GM12874 (cell line): Measurements from ENCODE around the gene ITPRID2.

Source experiments
- CTCF ChIP-seq: IDR thresholded peaks from 2 replicates; pipeline ENCODE4 v1.5.1; 2011; ENCODE audit warnings: low read depth, mild to moderate bottlenecking, control low read depth, low read length, moderate library complexity; ENCODE audit not compliant: insufficient read depth

Gene ITPRID2

GRCh38 chr2:181891258-181891965, at the start of gene ITPRID2:
TSS of gene ITPRID2 (plus strand) at chr2:181891730. CDS start at chr2:181892067, 337 bp downstream.
- no peak; the same call in 1 of the 2 replicates for TF ChIP-seq CTCF

- TF ChIP-seq CTCF: no peak
Observed at GRCh38 chr2:181844551-181845290, 46.8 kb upstream of the ITPRID2 start.

- no peak for TF ChIP-seq CTCF
Observed at GRCh38 chr2:181846399-181847197, 44.9 kb upstream of the ITPRID2 start.

GRCh38 chr2:181847198-181847556, 44.4 kb upstream of the ITPRID2 start:
- TF ChIP-seq CTCF: no peak

- no peak for TF ChIP-seq CTCF
Observed at GRCh38 chr2:181847702-181848101, 43.8 kb upstream of the ITPRID2 start.

- TF ChIP-seq CTCF: no peak
Observed at GRCh38 chr2:181848261-181848886, 43.2 kb upstream of the ITPRID2 start.

GRCh38 chr2:181849601-181850000, 41.9 kb upstream of the ITPRID2 start:
- no peak for TF ChIP-seq CTCF
